Central memory CD8-positive, alpha-beta T cell (primary cell): ENCODE results near the gene RMND5A.

ENCODE experiments used
- ATAC-seq: fragments of 150-1000 bp; cut with Tn5 transposase; replicated peaks from 2 replicates; pipeline ENCODE4 v1.10.0; 2022; ENCODE audit warnings: mild to moderate bottlenecking, moderate FRiP score, moderate number of reproducible peaks; ENCODE audit not compliant: poor library complexity, severe bottlenecking; ENCODE audit errors: extremely low read depth
- DNase-seq, 2 donors: peaks; one replicate each; pipeline ENCODE4 v3.0.0; 2021; ENCODE audit warnings: low spot score in 2 of 2
- H3K27ac Mint-ChIP-seq: one replicate; pipeline ENCODE4 v1.8.0; 2022; ENCODE audit warnings: low read depth, mild to moderate bottlenecking, moderate library complexity, mixed read lengths
- H3K27me3 Mint-ChIP-seq: one replicate; pipeline ENCODE4 v1.8.0; 2022; ENCODE audit warnings: mixed read lengths
- H3K36me3 Mint-ChIP-seq: one replicate; pipeline ENCODE4 v1.8.0; 2022; ENCODE audit warnings: mild to moderate bottlenecking, moderate library complexity, mixed read lengths; ENCODE audit not compliant: insufficient read depth
- H3K4me1 Mint-ChIP-seq: one replicate; pipeline ENCODE4 v1.8.0; 2022; ENCODE audit warnings: mixed read lengths
- H3K4me3 Mint-ChIP-seq: one replicate; pipeline ENCODE4 v1.8.0; 2022; ENCODE audit warnings: mild to moderate bottlenecking, moderate library complexity, mixed read lengths
- H3K9me3 Mint-ChIP-seq: one replicate; pipeline ENCODE4 v1.8.0; 2022; ENCODE audit warnings: mixed read lengths

Gene RMND5A

GRCh38 chr2:86790676-86791572 lies 70.8 kb downstream of the RMND5A start, which contains the start of gene CD8A:
Gene CD8A (minus strand): TSS chr2:86790913. CDS start chr2:86790825, 88 bp downstream.
- Mint-ChIP-seq H3K36me3 (peaks cover 68% of the 10 kb centered on the region), H3K4me1 (peaks cover 73% of the 10 kb centered on the region)

GRCh38 chr2:86791573-86791972 lies 71.5 kb downstream of the RMND5A start:
- Mint-ChIP-seq H3K4me1 (peaks cover 70% of the 10 kb centered on the region), H3K36me3 (peaks cover 65% of the 10 kb centered on the region), H3K27me3 (no peaks in the 10 kb centered on the region), H3K4me3 (peak overlapping the region; percentile 76), H3K27ac (peak overlapping the region; percentile 96), H3K9me3 (peaks cover 17% of the 10 kb centered on the region)
- DNase-seq (no peak), ATAC-seq (no peak)

More at GRCh38 chr2:86790676-86791572, 70.8 kb downstream of the RMND5A start, which contains the start of gene CD8A:
- DNase-seq (peak; percentile 74 to 82), ATAC-seq (peak; percentile 22)
- Mint-ChIP-seq H3K27ac (peak within 1 kb of the TSS; percentile 96), H3K4me3 (peak within 1 kb of the TSS; percentile 76), H3K9me3 (peaks cover 10% of the 10 kb centered on the region), H3K27me3 (no peaks in the 10 kb centered on the region)

- peak in 1 of 2 donors; percentile 54 for DNase-seq
- H3K27me3 Mint-ChIP-seq: no peaks in the 10 kb centered on the region
- H3K36me3 Mint-ChIP-seq: peaks cover 48% of the 10 kb centered on the region
- H3K4me1 Mint-ChIP-seq: peaks cover 57% of the 10 kb centered on the region
- H3K9me3 Mint-ChIP-seq: peaks cover 25% of the 10 kb centered on the region
- H3K4me3 Mint-ChIP-seq: peak overlapping the region; percentile 61
- ATAC-seq: peak; percentile 31
- peak overlapping the region; percentile 96 for H3K27ac Mint-ChIP-seq
Measured at GRCh38 chr2:86793752-86794151, 73.7 kb downstream of the RMND5A start.

GRCh38 chr2:86794861-86795260 lies 74.8 kb downstream of the RMND5A start:
- Mint-ChIP-seq H3K27me3 (no peaks in the 10 kb centered on the region), H3K4me3 (peak overlapping the region; percentile 61), H3K36me3 (peaks cover 38% of the 10 kb centered on the region), H3K4me1 (peaks cover 54% of the 10 kb centered on the region), H3K27ac (peak overlapping the region; percentile 96), H3K9me3 (peaks cover 25% of the 10 kb centered on the region)
- DNase-seq: peak in 1 of 2 donors; percentile 36
- ATAC-seq: peak; percentile 48

- peaks cover 18% of the 10 kb centered on the region for H3K4me1 Mint-ChIP-seq
- H3K4me3 Mint-ChIP-seq: no peak overlapping the region
- peaks cover 14% of the 10 kb centered on the region for H3K9me3 Mint-ChIP-seq
- no peak overlapping the region for H3K27ac Mint-ChIP-seq
- DNase-seq (no peak), ATAC-seq (no peak)
- peaks cover 10% of the 10 kb centered on the region for H3K36me3 Mint-ChIP-seq
- H3K27me3 Mint-ChIP-seq: no peaks in the 10 kb centered on the region
Measured at GRCh38 chr2:86800856-86801567, 80.9 kb downstream of the RMND5A start.

- DNase-seq: no peak
- peak overlapping the region; percentile 93 for H3K27ac Mint-ChIP-seq
- H3K36me3 Mint-ChIP-seq: peaks cover 14% of the 10 kb centered on the region
- no peak for ATAC-seq
- peak overlapping the region; percentile 87 for H3K4me3 Mint-ChIP-seq
- no peaks in the 10 kb centered on the region for H3K27me3 Mint-ChIP-seq
- peaks cover 56% of the 10 kb centered on the region for H3K4me1 Mint-ChIP-seq
- H3K9me3 Mint-ChIP-seq: no peaks in the 10 kb centered on the region
Measured at GRCh38 chr2:86806059-86806857, 86.2 kb downstream of the RMND5A start.

GRCh38 chr2:86807133-86807467 lies 87.0 kb downstream of the RMND5A start:
- DNase-seq (no peak), ATAC-seq (no peak)
- no peaks in the 10 kb centered on the region for H3K9me3 Mint-ChIP-seq
- H3K36me3 Mint-ChIP-seq: peaks cover 18% of the 10 kb centered on the region
- H3K4me1 Mint-ChIP-seq: peaks cover 64% of the 10 kb centered on the region
- H3K27me3 Mint-ChIP-seq: no peaks in the 10 kb centered on the region
- peak overlapping the region; percentile 93 for H3K27ac Mint-ChIP-seq
- peak overlapping the region; percentile 87 for H3K4me3 Mint-ChIP-seq

- peak overlapping the region; percentile 93 for H3K27ac Mint-ChIP-seq
- ATAC-seq (peak; percentile 44), DNase-seq (peak; percentile 47 to 63)
- H3K27me3 Mint-ChIP-seq: no peaks in the 10 kb centered on the region
- peaks cover 21% of the 10 kb centered on the region for H3K36me3 Mint-ChIP-seq
- H3K4me3 Mint-ChIP-seq: peak overlapping the region; percentile 87
- no peaks in the 10 kb centered on the region for H3K9me3 Mint-ChIP-seq
- peaks cover 70% of the 10 kb centered on the region for H3K4me1 Mint-ChIP-seq
Measured at GRCh38 chr2:86807468-86808275, 87.6 kb downstream of the RMND5A start.

- Mint-ChIP-seq H3K27me3 (no peaks in the 10 kb centered on the region), H3K27ac (peak overlapping the region; percentile 93), H3K36me3 (peaks cover 27% of the 10 kb centered on the region), H3K9me3 (no peaks in the 10 kb centered on the region), H3K4me3 (peak overlapping the region; percentile 87), H3K4me1 (peaks cover 77% of the 10 kb centered on the region)
- DNase-seq (peak; percentile 98 to 99), ATAC-seq (peak; percentile 83)
Measured at GRCh38 chr2:86808315-86809161, 88.4 kb downstream of the RMND5A start.

GRCh38 chr2:86809481-86810121 lies 89.5 kb downstream of the RMND5A start:
- peak overlapping the region; percentile 93 for H3K27ac Mint-ChIP-seq
- no peaks in the 10 kb centered on the region for H3K27me3 Mint-ChIP-seq
- peak overlapping the region; percentile 87 for H3K4me3 Mint-ChIP-seq
- no peaks in the 10 kb centered on the region for H3K9me3 Mint-ChIP-seq
- DNase-seq: no peak
- no peak for ATAC-seq
- H3K4me1 Mint-ChIP-seq: peaks cover 76% of the 10 kb centered on the region
- peaks cover 35% of the 10 kb centered on the region for H3K36me3 Mint-ChIP-seq
